NCI-H345 (cell line): ENCODE measurements around the gene NEDD8.

ENCODE experiments used
- DNase-seq: peaks from one replicate; lab custom pipeline; 2025; lab: John Stamatoyannopoulos, UW

NEDD8 gene

DNA sequence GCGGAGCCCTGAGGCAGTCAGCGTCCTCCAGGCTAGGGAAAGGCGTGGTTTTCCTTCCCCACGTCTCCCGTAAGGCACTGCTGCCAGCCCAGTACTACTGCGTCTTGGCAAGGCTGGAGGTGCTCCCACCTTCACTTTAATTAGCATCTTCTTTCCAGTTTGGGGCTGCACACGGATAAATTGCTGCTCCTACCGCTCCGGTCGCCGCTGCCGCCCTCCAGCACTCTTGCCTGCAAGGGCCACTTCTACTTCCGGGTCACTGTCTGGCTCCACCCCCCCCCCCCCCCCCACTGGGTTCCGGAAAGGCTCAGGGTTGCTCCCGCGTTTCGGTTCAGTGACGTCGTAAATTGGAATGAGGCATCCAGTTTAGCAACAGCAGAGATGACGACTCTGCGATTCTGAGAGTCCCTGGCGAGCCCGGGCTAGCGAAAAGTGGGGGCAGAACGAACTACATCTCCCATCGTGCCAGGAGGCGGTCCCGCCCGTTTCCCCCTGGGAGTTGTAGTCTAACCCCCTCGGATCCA lies at the start of gene NEDD8:
TSS of gene NEDD8 (minus strand) at position 247 of the 524 bp plus-strand sequence. CDS start at position 147, 100 bp downstream.
- DNase-seq, result peak; percentile 85

DNA sequence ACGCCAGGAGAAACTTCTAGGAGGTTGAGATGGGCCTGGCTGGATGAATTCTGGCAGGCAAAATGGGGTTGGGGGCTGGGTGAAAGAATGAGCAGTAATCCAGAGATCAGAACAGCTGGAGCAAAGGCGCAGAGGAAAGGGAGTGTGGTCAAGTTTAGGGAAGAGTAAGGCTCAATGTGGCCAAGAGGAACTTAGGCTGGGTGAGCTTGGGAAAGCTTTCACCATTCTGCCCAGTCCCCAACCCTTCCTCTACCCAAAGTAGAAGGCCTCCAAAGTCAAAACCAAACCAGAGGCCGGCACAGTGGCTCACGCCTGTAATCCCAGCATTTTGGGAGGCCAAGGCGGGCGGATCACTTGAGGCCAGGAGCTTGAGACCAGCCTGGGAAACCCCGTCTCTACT lies 49.5 kb upstream of the NEDD8 start:
- no peak for DNase-seq

DNA sequence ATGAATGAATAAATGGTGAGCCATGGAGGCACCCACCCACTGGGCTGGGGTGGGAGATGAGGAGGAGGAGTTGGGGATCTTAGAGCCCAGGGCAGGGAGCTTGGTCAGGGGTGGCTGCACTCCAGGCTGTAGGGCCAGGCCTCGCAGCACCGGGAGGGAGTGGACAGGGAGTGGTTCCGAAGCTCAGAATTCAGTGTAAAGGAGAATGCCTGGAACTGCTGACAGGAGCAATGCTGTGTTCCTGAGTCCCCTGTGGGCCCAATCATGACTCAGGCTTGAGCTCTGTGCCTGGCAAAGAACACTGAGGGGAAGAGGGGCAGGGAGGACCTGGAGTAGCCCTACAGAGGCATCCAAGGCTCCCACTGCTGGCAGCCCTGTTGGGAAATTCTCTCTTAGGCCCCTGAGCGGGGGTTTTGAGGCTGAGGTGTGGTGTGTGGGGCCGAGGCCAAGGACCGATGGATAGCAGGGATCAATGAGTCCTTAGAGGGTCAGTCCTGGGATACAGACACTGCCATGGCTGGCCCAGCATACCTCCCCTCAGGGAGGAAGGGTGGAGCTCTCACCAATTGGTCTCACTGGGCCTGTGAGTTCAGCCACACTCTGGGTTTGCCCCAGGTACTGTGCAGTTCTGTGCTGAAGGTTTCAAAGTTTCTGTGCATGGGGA lies 48.8 kb upstream of the NEDD8 start:
- DNase-seq, result no peak

DNA sequence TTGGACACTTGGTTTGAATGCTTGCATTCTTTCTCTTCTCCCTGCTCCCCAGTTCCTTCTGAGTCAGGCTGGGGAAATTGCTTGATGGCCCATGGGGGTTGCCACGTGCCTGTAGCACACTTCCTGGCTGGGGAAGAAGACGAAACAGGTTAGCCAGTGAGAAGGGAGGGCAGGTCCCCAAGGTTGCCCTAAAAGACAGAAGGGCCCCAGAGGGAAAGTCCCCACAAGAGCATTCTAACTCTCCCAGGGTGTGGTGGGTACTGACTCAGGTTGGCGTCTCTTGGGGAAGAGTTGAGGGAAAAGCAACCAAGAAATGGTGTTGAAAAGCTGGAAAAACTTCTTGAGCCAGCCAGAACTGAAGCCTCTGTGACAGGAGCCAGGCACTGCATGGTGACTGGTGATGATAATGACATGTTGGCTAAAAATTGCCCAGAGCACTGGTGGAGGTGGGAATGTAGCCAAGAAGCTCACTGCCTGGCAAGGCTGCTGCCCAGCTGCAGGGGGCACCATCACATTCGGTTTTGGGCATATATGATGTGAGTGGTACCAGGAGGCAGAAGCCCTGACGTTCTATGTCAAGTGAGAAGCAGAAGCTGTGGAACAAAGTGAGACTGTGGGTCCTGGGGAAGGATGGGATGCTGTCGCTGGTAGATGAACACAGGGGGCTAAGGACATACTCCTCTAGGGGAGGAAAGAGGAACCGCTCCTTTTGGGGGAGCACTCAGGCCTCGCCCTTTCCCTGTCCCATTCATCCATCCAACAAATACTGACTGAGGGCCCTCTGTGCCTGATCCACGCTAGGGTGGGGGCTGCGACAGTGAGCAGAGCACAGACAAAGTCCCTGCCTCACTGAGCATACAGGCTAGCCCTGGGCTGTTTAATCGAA lies 47.4 kb upstream of the NEDD8 start:
- DNase-seq, result peak; percentile 5

DNA sequence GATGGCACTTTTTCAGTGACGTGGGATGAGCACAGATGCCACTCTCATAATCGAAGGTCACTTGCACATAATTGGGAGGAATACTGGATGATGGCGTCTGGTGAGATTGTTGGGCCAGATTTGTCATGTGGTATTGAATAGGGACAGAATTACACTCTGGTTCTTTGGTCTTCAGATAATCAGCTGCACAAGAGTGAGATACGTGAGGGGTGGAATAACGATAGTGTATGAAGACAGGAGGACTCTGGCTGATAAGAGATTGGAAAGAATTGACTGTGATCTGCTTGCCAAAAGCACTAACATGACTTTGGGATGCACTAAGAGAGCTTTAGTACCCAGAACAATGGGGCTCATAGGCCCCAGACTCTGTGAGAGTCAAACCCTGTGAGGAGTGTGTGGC lies 46.3 kb upstream of the NEDD8 start:
- DNase-seq, result no peak

DNA sequence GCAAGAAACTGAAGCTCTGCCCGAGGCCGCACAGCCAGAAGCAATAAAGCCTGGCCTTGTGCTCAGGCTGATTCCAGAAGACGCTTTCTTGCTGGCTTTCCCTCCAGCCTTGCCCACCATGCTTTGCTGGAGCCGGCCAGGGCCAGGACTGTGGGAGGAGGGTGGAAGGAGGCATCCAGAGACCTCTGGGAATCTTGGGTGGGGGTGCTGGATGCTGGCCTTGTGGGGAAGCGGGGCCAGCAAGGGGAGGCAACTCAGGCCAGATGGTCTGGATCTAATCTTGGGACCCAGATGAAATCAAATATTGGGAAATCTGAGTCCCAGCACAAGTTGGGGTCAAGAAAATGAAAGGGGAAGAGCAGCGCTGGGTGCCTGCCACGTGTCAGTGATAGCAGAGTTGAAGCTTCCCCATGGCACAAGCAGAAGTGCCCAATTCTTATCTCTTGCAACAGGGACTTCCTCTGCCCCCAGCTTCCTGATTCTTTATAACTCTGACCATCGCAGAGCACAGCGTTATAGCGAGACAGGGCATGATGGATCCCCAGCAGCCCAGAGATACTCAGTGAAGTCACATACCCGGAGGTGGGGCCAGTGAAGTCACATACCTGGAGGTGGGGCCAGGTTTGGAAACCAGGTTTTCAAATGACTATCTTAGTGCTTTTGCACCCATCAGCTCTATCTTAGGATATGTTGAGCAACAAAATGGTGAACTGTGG lies 45.6 kb upstream of the NEDD8 start:
- DNase-seq, result no peak

DNA sequence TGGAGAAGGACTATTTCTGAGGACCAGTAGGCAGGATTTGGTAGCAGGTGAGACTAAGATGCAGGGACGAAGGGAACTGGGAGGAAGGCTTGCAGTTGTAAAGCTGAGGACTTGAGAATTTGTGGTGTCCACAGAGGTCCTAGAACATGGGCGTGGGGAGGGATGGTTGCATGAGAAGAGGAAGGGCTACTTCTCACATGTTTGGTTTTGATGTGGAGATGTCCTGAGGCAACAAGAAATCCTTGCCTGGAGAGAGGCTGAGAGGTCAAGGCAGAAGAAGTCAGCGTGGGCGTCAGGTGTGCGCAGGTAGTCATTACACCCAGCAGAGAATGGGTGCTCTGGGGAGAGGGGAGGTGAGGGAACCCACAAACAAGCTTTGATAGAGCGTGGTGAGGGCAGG lies 44.9 kb upstream of the NEDD8 start:
- DNase-seq, result no peak

DNA sequence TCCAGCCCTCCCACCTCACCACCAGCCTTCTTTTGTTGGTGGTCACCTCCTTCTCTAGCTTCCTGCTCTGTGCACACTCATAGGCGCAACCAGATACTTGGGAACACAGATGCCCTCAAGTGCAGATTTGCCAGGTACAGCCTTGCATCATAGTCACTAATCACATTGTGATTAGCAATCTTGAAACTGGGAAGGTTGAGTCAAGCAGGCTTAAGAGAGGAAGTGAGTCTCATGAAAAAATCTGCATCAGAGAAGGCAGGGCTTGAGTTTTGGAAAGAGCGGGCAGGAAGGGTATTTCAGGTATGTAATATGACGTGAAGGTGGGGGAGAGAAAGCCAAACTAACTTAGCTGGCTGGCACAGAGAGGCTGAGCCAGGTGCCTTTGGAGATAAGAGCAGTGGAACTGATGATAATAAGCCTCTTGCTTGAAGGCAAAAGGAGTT lies 42.0 kb upstream of the NEDD8 start:
- DNase-seq, result no peak

DNA sequence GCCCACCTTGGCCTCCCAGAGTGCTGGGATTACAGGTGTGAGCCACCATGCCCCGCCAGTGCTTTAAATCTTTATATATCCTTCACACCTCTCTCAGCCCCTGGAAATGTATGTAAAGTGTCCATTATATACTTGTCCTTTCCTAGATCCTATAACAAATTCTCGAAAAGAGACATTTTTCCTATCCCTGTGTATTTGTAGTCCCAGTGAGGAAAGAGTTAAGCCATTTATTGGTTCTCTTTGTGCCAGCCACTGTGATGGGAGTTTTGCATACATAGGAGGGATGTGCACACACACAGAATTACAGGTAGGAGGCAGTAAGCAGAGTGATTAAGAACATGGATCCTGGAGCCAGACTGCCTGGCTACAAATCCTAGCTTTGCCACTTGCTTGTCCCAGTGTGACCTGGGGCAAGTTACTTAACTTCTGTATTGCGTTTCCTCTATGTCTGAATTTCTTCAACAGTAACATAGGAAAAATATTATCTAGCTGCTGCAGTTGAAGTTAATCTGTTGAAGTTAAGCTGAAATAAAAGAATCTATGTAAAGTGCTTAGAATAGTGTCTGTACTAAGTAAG lies 41.3 kb upstream of the NEDD8 start:
- DNase-seq, result no peak

DNA sequence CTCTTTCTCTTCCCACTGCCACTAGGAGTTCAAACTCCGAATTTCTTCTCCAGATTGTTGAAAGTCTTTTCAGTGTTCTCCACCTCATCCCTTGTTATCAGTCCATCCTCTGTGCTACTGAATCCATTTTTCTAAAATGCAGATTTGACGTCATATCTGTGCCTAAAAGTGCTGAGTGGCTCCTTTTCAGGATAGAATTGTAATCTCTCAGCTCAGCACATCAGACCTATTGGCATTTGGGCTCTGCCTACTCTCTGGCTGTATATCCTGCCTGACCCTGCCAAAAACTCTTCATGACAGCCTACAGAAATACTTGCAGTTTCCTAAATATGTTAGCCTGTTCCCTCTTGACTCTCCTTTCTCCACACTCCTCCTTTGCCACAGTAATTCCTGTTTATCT lies 40.3 kb upstream of the NEDD8 start:
- DNase-seq, result no peak

DNA sequence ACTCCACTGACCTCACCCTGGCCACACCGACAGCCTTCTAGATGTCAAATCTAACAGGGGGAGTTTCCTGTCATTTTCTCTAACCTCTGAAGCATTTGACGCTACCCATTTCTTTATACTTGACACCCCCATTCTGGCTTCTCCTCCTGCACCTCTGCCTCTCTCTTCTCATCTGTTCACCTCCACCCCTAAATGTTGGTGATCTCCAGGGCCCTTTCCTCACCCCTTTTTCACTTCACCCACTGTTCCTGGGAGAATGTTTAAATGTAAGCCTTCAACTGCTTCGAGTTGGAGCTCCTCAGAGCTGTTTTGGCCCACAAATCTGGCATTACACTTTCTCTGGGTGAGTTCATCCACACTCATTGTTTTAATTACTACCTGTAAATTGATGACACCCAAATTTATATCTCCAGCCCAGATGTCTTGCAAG lies 39.7 kb upstream of the NEDD8 start:
- no peak for DNase-seq

DNA sequence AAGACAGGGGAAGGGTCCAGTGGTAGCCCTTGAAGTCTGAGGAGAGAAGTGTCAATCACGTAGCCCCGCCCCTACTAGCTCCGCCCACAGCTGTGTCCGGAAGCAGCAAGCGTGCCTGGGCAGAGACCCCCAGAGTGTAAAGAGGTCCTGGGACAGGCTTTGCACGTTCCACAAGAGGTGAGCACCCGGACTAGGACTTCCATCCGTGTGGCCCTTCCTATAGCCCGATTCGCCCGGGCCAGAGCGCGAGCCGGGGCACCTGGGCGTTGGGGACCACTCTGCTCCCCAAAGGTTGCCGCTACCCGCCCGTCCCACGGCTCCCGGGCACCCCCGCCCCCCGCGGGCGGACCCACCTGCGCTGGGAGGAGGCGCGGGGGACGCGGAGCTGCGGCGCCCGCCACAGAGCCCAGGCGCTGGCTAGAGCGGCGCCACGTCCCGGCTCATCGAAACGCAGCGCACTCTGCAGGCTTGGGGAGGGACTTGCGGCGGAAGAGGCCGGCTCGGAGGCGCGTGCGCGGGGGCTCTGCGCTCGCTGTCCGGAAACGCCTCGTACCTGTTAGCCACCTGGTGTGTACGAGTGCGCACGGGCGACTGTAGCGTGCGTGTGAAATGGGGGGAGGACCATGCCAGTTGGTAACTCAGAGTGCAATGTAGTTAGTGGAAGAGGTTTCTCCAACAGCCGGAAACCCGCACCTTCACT lies 39.1 kb upstream of the NEDD8 start, which contains the start of gene RABGGTA:
TSS of gene RABGGTA (minus strand) at position 464 of the 700 bp plus-strand sequence. CDS start 482 bp downstream, outside the sequence.
- peak; percentile 97 for DNase-seq

DNA sequence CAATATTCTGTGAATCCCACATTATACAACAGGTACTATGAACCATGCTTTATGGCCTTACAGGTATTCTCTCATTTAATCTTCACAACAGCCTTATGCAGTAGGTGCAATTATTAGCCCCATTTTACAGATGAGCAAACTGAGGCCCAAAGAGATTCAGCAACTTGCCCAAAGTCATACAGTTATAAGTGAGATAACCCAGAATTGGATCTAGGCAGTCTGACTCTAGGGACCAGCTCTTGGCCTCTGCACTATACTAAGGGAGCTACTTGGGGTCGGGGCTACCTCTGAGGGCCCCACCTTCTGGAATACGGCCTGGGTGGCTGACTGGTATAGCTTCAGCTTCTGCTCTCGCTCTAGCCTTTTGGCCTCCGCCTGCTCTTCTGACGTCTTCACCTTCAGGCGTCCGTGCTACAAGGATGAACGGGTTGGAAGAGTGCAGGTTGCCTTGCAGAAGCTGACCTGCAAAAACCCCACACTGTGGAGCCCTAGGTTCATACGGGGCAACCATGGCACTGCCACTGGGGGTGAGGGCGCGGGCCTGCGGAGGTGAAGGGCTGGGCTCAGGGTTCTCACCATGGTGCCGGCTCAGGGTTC lies 38.5 kb upstream of the NEDD8 start:
- no peak for DNase-seq

DNA sequence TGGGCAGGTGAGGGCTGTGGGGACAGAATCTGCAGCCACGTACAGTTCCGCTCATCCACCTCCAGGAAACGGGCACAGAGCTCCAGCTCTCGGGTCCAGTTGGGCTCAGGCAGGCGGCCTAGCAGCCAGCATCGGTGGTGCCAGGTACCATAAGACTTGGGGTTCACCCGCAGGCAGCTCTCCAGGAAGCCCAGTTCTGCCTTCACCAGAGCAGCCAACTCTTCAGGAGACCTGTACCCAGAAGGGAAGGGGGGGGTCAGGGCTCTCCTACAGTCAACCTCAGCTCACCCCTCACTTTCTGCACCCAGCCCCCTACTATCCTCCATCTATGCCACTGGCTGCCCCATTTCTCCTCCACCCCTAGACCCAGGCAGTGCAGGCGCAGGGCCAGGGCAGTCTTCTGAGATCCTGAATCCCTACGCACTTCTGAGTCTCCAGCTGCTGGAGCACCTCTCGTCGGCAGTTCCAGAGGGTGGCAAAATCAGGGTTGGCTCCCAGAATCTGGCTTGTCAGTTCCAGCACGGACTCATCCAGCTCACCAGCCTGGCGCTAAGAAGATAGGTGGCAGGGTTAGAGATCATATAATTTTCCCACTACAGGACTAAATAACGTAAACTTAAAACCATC lies 37.9 kb upstream of the NEDD8 start:
- DNase-seq, result no peak

DNA sequence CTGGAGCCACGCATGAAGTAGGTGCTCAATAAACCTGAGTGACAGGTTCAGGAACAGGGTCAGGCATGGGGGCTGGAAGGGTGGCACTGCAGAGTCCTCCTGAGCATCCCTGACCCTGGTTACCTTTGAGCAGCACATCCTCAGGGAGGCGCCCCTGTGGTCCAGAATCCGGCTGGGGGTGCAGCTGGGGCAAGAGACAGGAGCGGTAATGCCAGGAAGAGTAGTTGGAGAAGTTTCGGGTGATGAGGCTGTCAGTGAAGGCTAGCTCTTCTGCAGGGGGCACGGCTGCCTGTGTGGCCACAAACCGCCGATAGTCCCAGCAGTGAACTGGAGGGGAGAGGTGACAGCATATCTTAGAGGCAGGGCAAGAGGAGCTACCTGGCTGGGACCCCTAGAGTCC lies 37.2 kb upstream of the NEDD8 start:
- no peak for DNase-seq

DNA sequence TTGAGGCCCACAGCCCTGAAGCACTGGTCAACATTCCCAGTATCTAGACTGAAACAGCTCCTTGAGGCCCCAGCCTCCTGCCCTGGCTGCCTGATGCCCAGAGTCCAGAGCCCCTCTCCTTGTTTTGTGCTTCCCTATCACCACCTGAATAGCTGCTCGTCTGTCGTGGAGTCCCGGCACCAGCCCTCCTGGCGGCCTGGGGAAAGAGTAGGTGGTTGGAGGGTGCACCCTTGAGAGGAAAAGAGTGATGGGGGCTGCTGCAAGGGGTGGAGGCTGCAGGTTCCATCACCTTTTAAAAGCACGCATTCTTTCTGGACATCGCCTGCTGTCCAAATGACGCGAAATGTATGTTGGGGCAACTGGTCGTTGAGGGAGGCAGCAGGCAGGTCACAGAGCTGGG lies 36.1 kb upstream of the NEDD8 start:
- no peak for DNase-seq

DNA sequence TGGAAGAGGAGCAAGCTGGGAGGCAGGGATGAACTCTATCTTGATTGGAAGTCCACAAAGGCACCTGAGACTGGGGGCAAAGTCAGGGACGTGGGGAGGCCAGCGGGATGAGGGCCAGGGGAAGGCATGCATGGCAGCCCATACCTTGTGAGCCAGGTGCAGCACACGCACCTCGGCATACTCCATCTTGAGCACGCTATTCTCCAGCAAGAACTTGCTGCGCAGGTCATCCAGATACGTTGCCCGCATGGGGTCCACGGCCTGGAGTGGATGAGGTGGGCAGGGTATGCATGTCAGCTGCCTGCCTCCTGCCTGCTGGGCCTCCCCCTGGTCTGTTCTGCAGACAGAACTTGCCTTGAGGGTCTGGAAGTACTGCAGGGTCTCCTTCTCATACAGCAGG lies 35.3 kb upstream of the NEDD8 start:
- DNase-seq, result no peak

DNA sequence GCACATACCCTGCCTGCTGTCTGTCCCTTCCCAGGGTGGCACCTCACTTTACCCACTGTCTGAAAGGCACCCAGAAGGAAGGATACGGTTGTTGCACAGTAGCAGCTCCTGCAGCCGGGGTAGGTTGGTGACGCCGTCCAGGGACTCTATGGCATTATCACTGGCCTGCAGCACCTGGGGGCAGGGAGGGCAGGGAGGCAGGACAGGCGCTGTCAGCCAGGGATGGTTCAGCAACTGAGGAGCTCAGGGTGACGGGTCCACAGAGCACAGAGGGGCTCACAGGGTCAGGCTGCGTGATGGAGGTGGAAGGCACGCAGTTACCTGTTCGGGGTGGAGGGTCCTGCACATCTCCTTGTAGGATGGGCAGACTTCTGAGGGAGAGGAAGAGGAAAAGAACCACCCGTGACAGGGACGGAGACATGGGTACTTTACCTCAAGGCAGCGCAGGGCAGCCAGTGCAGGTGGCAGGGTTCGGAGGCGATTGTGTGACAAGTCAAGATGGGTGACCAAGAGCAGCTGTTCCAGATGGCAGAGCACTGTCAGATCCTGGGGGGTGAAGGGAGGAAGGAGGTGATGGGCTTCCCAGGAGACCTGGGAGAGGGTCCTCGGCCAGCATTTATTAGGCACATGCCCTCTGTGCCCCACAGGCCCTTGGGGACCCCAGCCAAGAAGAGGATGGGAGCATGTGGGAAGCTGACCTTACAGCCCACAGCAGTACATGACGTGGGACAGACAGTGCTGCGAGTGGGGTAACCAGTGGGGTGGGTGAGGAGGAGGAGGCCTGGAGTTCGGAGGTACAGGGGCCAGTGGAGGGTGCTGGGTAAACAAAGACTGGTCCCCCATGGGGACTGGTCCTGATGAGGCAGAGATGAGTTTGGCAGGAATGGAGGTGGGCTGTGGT lies 34.4 kb upstream of the NEDD8 start:
- DNase-seq, result no peak

DNA sequence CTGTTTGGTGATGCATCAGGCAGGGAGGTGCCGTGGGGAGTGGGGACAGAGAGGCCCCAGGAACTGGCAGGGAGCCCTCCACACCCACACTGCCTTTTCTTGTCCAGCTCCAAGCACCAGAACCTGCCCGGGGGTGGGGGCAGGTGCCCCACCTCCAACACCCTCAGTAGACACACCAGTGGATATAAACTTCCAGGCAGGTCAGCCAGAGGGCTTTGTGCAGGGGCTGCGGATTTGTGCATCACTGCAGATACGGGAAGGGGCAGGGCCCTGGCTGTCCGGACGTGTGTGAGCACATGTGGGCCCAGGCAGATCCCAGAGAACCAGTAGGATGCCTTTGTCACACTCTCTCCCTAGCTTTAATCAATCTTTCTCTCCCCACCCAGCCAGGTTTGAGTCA lies 32.1 kb upstream of the NEDD8 start:
- DNase-seq, result no peak
